Umbilical cord (tissue), 2 donors: Measurements from ENCODE around the gene TRIM31. TPM values are rescaled to one million over a fixed set of nuclear protein-coding genes. Genes with fewer than 3 reads are reported as not detected.

Source experiments
- DNase-seq: peaks from one replicate; pipeline ENCODE4 v3.0.0-alpha.2; 2015; ENCODE audit warnings: low spot score
- total RNA-seq: library from RNA; depleted of rRNA; stranded (reverse); fragments of >200 nt; gene quantifications from one replicate; pipeline ENCODE4 v1.2.3, GENCODE V29; 2014; ENCODE audit warnings: low replicate concordance; ENCODE audit not compliant: insufficient read depth

The TRIM31 gene
- total RNA-seq, 1 donor from 2014 or later: 1.7 TPM

- DNase-seq: no peak
Observed at GRCh38 chr6:30087876-30088275, 25.0 kb downstream of the TRIM31 start.

- DNase-seq: no peak
Observed at GRCh38 chr6:30077218-30077617, 35.7 kb downstream of the TRIM31 start.

- DNase-seq: no peak
Observed at GRCh38 chr6:30075790-30076732, 36.8 kb downstream of the TRIM31 start.

GRCh38 chr6:30075094-30075789 lies 37.6 kb downstream of the TRIM31 start, which contains the start of gene RNF39:
Gene RNF39, minus strand, starts transcription at chr6:30075769. Its CDS starts 184 bp downstream, at chr6:30075585.
- no peak for DNase-seq

- no peak for DNase-seq
Observed at GRCh38 chr6:30074331-30075093, 38.4 kb downstream of the TRIM31 start.

GRCh38 chr6:30073489-30074235 lies 39.2 kb downstream of the TRIM31 start:
- DNase-seq: no peak

- no peak for DNase-seq
Observed at GRCh38 chr6:30071858-30072257, 41.0 kb downstream of the TRIM31 start.

GRCh38 chr6:30071081-30071818 lies 41.6 kb downstream of the TRIM31 start:
- DNase-seq: peak; percentile 53

- no peak for DNase-seq
Observed at GRCh38 chr6:30067460-30068139, 45.3 kb downstream of the TRIM31 start.

GRCh38 chr6:30066577-30067459 lies 46.1 kb downstream of the TRIM31 start, which contains the start of gene PPP1R11:
Gene PPP1R11, plus strand, starts transcription at chr6:30067198. Its CDS starts 213 bp downstream, at chr6:30067411.
- peak; percentile 100 for DNase-seq

GRCh38 chr6:30066082-30066481 lies 46.8 kb downstream of the TRIM31 start:
- DNase-seq: no peak

- no peak for DNase-seq
Observed at GRCh38 chr6:30063315-30063714, 49.6 kb downstream of the TRIM31 start.

- no peak for DNase-seq
Observed at GRCh38 chr6:30062471-30063178, 50.3 kb downstream of the TRIM31 start.

GRCh38 chr6:30061858-30062458 lies 50.9 kb downstream of the TRIM31 start:
- no peak for DNase-seq

GRCh38 chr6:30061092-30061857 lies 51.6 kb downstream of the TRIM31 start, which contains the start of gene POLR1H:
Gene POLR1H, plus strand, starts transcription at chr6:30061265. Its CDS starts 260 bp downstream, at chr6:30061525.
- peak; percentile 99 for DNase-seq

GRCh38 chr6:30060606-30061091 lies 52.2 kb downstream of the TRIM31 start:
- no peak for DNase-seq
